IPS DF 6.9 (cell line): Measurements from ENCODE around the gene UNKL.

Experiments
- DNase-seq: peaks from one replicate; pipeline ENCODE4 v3.0.0-alpha.2; 2013; ENCODE audit warnings: low read depth, low spot score
- H3K27ac ChIP-seq: one replicate; pipeline ENCODE4 v1.5.1; 2013; ENCODE audit warnings: low read length, control low read depth
- H3K27me3 ChIP-seq: 2 replicates; pipeline ENCODE4 v1.6.1; 2013; ENCODE audit warnings: mild to moderate bottlenecking, low read length; ENCODE audit not compliant: control insufficient read depth, insufficient read depth
- H3K36me3 ChIP-seq: 2 replicates; pipeline ENCODE4 v1.6.1; 2013; ENCODE audit warnings: low read length; ENCODE audit not compliant: control insufficient read depth, insufficient read depth
- H3K4me1 ChIP-seq: 2 replicates; pipeline ENCODE4 v1.6.1; 2013; ENCODE audit warnings: low read length; ENCODE audit not compliant: control insufficient read depth, insufficient read depth
- H3K4me3 ChIP-seq: 2 replicates; pipeline ENCODE4 v1.5.1; 2013; ENCODE audit warnings: mild to moderate bottlenecking, low read length
- H3K9me3 ChIP-seq: 2 replicates; pipeline ENCODE4 v1.6.1; 2013; ENCODE audit warnings: low read length, inconsistent platforms; ENCODE audit not compliant: control insufficient read depth, insufficient read depth
- WGBS: extraction: QIAGEN DNeasy Blood & Tissue Kit; methylation state at CpG from one replicate; pipeline ENCODE4 v1.1.7; 2013; ENCODE audit warnings: mixed read lengths, missing lambda C conversion rate; ENCODE audit not compliant: insufficient read length, insufficient coverage; 5-methylcytosine and 5-hydroxymethylcytosine counted together

The UNKL gene

DNA sequence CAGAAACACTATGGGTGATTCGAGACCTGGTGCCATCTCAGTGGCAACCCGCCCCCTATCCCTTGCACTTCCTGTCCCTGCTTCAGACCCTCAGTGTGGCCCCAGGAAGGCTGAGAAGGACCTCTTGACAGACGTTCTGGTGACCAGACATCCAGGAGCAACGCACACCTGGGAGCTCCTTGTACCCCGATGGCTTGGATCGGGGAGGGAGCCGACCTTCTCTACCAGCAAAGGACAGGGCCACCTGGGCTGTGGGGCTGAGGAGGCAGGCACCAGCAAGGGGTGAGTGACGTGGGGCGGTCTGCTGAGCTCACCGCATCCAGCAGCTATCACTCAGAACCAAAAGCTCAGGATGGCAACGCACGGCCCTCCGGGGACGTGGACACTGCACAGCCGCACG is 27.2 kb downstream of the UNKL start:
- H3K9me3 ChIP-seq = no peaks in the 10 kb centered on the region
- H3K4me3 ChIP-seq = no peak overlapping the region
- no peaks in the 10 kb centered on the region for H3K36me3 ChIP-seq
- no peak overlapping the region for H3K27ac ChIP-seq
- DNase-seq = no peak
- H3K4me1 ChIP-seq = no peaks in the 10 kb centered on the region
- WGBS = no CpG with 5 or more reads among the region's 16 CpGs
- H3K27me3 ChIP-seq = no peaks in the 10 kb centered on the region

GRCh38 chr16:1385232-1385631 is 29.3 kb downstream of the UNKL start:
- no peak for DNase-seq
- Histone ChIP-seq H3K9me3 (no peaks in the 10 kb centered on the region), H3K27ac (no peak overlapping the region), H3K36me3 (no peaks in the 10 kb centered on the region), H3K27me3 (no peaks in the 10 kb centered on the region), H3K4me1 (no peaks in the 10 kb centered on the region), H3K4me3 (no peak overlapping the region)
- WGBS = no CpG with 5 or more reads among the region's 39 CpGs

GRCh38 chr16:1383556-1383955 is 30.9 kb downstream of the UNKL start:
- Histone ChIP-seq H3K4me3 (no peak overlapping the region), H3K27ac (no peak overlapping the region), H3K36me3 (no peaks in the 10 kb centered on the region), H3K4me1 (no peaks in the 10 kb centered on the region; the same call in 1 of the 2 replicates), H3K27me3 (no peaks in the 10 kb centered on the region), H3K9me3 (no peaks in the 10 kb centered on the region)
- WGBS = no CpG with 5 or more reads among the region's 18 CpGs
- DNase-seq = no peak

GRCh38 chr16:1381612-1382406 is 32.7 kb downstream of the UNKL start:
- Histone ChIP-seq H3K36me3 (no peaks in the 10 kb centered on the region), H3K9me3 (no peaks in the 10 kb centered on the region), H3K4me3 (no peak overlapping the region), H3K27ac (no peak overlapping the region), H3K4me1 (no peaks in the 10 kb centered on the region; the same call in none of the 2 replicates), H3K27me3 (no peaks in the 10 kb centered on the region)
- no CpG with 5 or more reads among the region's 9 CpGs for WGBS
- DNase-seq = no peak

DNA sequence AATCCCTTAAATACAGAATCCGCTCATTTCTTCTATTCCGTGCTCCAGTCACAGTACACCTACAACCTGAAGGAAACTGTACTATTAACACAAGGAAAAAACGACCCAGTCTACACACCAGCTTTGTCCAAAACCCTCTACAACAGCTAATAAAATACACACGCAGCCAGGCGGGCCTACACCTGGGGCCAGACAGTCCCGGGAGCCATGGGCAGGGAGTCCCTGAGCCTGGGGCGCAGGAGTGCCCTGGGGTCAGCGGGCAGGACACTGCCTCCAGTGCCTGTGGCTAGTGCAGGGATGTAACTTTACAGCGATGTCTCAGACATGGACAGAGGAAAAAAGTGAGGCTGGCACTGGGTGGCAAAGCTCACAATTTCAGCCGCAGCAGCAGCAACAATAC is 34.3 kb downstream of the UNKL start:
- H3K36me3 ChIP-seq = no peaks in the 10 kb centered on the region; the same call in 1 of the 2 replicates
- peak overlapping the region; percentile 66; the same call in 1 of the 2 replicates for H3K4me3 ChIP-seq
- no peak overlapping the region for H3K27ac ChIP-seq
- no peaks in the 10 kb centered on the region for H3K27me3 ChIP-seq
- no peaks in the 10 kb centered on the region; the same call in none of the 2 replicates for H3K4me1 ChIP-seq
- WGBS = no CpG with 5 or more reads among the region's 10 CpGs
- no peak for DNase-seq
- no peaks in the 10 kb centered on the region for H3K9me3 ChIP-seq

DNA sequence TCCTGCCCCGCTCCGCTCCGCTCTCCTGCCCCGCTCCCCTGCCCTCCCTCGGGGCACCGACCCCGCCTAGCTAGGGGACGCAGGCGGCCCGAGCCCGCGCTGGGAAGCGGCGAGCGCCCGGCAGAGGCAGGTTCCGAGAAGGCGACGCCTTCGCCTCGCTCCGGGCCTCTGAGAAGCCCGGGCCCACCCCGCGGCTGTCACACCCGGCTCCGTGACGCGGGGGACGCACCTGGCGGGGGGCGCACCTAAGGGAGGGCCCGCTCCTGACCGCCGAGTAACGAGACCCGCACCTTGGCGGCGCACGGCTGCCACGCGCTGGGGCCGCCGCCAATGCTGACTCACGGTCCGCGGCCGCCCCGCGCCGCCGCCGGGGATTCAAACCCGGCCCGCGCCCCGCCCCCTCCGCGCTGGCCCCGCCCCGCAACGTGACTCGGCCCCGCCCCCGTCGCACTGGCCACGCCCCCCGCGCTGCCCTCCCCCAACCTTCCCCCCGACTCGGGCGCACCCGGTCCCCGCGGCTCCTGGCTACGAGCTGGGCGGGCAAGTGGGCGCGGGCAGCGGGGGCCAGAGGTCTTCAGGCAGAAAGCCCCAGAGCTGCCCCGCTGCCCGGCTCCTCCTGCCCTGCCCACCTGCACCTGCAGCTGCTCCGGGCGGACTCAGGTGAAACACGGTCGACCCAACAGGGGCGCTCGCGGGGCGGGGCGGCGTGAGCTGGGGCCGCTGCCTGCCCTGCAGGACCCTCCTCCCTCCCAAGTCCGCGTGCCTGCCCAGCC is 35.0 kb downstream of the UNKL start:
- WGBS = no CpG with 5 or more reads among the region's 95 CpGs
- no peaks in the 10 kb centered on the region; the same call in 1 of the 2 replicates for H3K36me3 ChIP-seq
- H3K4me3 ChIP-seq = peak overlapping the region; percentile 70
- no peaks in the 10 kb centered on the region for H3K9me3 ChIP-seq
- H3K27ac ChIP-seq = no peak overlapping the region
- H3K4me1 ChIP-seq = no peaks in the 10 kb centered on the region; the same call in none of the 2 replicates
- DNase-seq = no peak
- H3K27me3 ChIP-seq = no peaks in the 10 kb centered on the region

DNA sequence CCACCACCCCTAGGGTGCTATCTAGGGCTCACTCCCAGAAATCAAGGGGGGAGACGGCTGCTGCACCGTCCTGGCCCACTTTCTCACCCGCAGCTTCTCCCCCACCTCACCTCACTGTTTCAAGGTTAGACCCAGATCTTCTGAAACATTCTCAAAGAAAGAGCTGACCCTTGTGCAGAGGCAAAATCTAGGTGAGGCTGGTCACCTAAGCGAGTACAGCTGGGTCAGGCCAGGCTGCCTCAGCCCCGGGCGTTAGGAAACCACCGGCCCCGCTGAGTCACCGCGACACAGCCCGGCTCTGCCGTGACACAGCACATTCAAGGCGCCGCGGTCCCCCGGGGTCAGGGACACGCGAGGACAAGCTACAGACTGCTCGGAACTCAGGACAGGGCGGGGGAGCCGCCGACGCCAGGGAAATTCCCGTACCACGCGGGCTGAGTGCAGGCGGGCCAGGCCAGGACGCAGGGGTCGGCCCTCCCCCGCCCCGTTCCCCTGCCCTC is 35.6 kb downstream of the UNKL start:
- WGBS = no CpG with 5 or more reads among the region's 31 CpGs
- Histone ChIP-seq H3K4me1 (no peaks in the 10 kb centered on the region; the same call in none of the 2 replicates), H3K36me3 (no peaks in the 10 kb centered on the region; the same call in 1 of the 2 replicates), H3K27me3 (no peaks in the 10 kb centered on the region), H3K9me3 (no peaks in the 10 kb centered on the region), H3K4me3 (peak overlapping the region; percentile 70), H3K27ac (no peak overlapping the region)
- no peak for DNase-seq

DNA sequence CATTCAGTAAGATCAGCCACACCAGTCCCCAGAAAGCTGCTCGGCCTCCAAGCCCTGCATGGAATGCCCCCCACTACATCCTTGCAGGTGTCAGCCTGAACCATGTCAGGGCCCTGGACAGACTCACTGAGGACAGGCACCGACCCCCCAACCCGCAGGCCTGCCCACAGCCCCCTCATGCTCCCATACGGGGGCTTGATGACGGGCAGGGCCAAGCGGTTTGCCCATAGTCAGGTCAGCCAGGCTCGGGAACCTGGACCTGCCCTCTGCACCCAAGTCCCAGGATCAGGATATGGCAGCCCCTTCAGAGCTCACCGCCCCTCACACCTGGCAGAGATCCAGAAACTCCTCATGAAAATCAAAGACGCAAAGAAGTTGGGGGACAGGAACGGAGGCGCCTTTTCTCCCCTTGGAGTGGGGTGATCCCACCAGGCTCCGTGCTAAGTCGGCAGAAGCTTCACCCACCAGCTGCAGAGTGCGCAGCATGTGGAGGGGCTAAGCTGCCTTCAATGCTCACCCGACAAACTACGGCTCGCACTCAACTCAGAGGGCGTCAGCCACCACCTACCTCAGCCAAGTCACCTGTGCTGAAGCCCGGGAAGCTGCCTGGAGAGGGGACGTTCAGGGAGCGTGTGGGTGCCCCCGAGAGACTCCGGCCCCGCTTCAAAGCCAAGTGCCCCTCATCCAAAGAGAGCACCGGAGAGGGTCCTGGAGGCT is 36.3 kb downstream of the UNKL start:
- no peaks in the 10 kb centered on the region; the same call in 1 of the 2 replicates for H3K36me3 ChIP-seq
- no peak for DNase-seq
- H3K4me3 ChIP-seq = peak overlapping the region; percentile 70; the same call in 1 of the 2 replicates
- no peaks in the 10 kb centered on the region for H3K9me3 ChIP-seq
- no peaks in the 10 kb centered on the region; the same call in none of the 2 replicates for H3K4me1 ChIP-seq
- no peak overlapping the region for H3K27ac ChIP-seq
- no CpG with 5 or more reads among the region's 25 CpGs for WGBS
- H3K27me3 ChIP-seq = no peaks in the 10 kb centered on the region

GRCh38 chr16:1377406-1378010 is 37.0 kb downstream of the UNKL start:
- WGBS = no CpG with 5 or more reads among the region's 10 CpGs
- Histone ChIP-seq H3K36me3 (no peaks in the 10 kb centered on the region; the same call in 1 of the 2 replicates), H3K4me1 (no peaks in the 10 kb centered on the region; the same call in none of the 2 replicates), H3K9me3 (no peaks in the 10 kb centered on the region), H3K4me3 (no peak overlapping the region), H3K27me3 (no peaks in the 10 kb centered on the region), H3K27ac (no peak overlapping the region)
- DNase-seq = no peak
